Measurements from ENCODE around the gene ADM2.

GRCh38 chr22:50475652-50476002 lies 5.7 kb upstream of the ADM2 start:
- TF ChIP-seq JUND (IDR thresholded peaks at IDR 0.05) (no peak), EP300 (IDR thresholded peaks at IDR 0.05; ENCODE audit: borderline replicate concordance in 1 of 2, low read depth in 1 of 2, low read length in 1 of 2) (no peak), FOXM1 (IDR thresholded peaks at IDR 0.05; ENCODE audit: low read depth) (no peak), FOXJ3 (CRISPR knock-in tag; IDR thresholded peaks at IDR 0.05) (no peak)
- TF ChIP-seq, protein P1, sequence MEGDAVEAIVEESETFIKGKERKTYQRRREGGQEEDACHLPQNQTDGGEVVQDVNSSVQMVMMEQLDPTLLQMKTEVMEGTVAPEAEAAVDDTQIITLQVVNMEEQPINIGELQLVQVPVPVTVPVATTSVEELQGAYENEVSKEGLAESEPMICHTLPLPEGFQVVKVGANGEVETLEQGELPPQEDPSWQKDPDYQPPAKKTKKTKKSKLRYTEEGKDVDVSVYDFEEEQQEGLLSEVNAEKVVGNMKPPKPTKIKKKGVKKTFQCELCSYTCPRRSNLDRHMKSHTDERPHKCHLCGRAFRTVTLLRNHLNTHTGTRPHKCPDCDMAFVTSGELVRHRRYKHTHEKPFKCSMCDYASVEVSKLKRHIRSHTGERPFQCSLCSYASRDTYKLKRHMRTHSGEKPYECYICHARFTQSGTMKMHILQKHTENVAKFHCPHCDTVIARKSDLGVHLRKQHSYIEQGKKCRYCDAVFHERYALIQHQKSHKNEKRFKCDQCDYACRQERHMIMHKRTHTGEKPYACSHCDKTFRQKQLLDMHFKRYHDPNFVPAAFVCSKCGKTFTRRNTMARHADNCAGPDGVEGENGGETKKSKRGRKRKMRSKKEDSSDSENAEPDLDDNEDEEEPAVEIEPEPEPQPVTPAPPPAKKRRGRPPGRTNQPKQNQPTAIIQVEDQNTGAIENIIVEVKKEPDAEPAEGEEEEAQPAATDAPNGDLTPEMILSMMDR (IDR thresholded peaks at IDR 0.05), result no peak

Measured in SK-N-SH (cell line).